Effector memory CD4-positive, alpha-beta T cell (primary cell): ENCODE results near the gene RFTN1.
A peak's percentile ranks its signal among the peaks of the same experiment; 100 is the strongest.

ENCODE experiments used
- DNase-seq, 3 donors: peaks; one replicate each; pipeline ENCODE4 v3.0.0-alpha.2; 2020
- H3K27ac ChIP-seq: 2 replicates; pipeline ENCODE4 v1.7.0; 2013; ENCODE audit warnings: mild to moderate bottlenecking, low read length, moderate library complexity; ENCODE audit not compliant: insufficient read depth, poor library complexity, severe bottlenecking
- H3K27me3 ChIP-seq: replicated peaks from 2 replicates; pipeline ENCODE4 v1.7.0; 2013; ENCODE audit warnings: mild to moderate bottlenecking, low read length; ENCODE audit not compliant: insufficient read depth, control insufficient read depth, poor library complexity, severe bottlenecking
- H3K36me3 ChIP-seq: 2 replicates; pipeline ENCODE4 v1.7.0; 2013; ENCODE audit warnings: mild to moderate bottlenecking, low read length, moderate library complexity; ENCODE audit not compliant: control insufficient read depth, insufficient read depth
- H3K4me1 ChIP-seq: 2 replicates; pipeline ENCODE4 v1.7.0; 2013; ENCODE audit warnings: low read length, mild to moderate bottlenecking; ENCODE audit not compliant: control insufficient read depth, insufficient read depth, poor library complexity, severe bottlenecking
- H3K4me3 ChIP-seq: 2 replicates; pipeline ENCODE4 v1.7.0; 2013; ENCODE audit warnings: low read length, low read depth, mild to moderate bottlenecking; ENCODE audit not compliant: insufficient read depth, poor library complexity, severe bottlenecking
- H3K9me3 ChIP-seq: 2 replicates; pipeline ENCODE4 v1.7.0; 2013; ENCODE audit warnings: mild to moderate bottlenecking, low read length, moderate library complexity; ENCODE audit not compliant: control insufficient read depth

The RFTN1 gene

GRCh38 chr3:16507578-16508242, 5.8 kb downstream of the RFTN1 start:
- no peaks in the 10 kb centered on the region for H3K36me3 ChIP-seq
- no peak overlapping the region for H3K4me3 ChIP-seq
- peak overlapping the region; percentile 2 for H3K27ac ChIP-seq
- no peaks in the 10 kb centered on the region for H3K9me3 ChIP-seq
- H3K4me1 ChIP-seq: peaks cover 38% of the 10 kb centered on the region
- DNase-seq: no peak
- no peaks in the 10 kb centered on the region for H3K27me3 ChIP-seq

DNA sequence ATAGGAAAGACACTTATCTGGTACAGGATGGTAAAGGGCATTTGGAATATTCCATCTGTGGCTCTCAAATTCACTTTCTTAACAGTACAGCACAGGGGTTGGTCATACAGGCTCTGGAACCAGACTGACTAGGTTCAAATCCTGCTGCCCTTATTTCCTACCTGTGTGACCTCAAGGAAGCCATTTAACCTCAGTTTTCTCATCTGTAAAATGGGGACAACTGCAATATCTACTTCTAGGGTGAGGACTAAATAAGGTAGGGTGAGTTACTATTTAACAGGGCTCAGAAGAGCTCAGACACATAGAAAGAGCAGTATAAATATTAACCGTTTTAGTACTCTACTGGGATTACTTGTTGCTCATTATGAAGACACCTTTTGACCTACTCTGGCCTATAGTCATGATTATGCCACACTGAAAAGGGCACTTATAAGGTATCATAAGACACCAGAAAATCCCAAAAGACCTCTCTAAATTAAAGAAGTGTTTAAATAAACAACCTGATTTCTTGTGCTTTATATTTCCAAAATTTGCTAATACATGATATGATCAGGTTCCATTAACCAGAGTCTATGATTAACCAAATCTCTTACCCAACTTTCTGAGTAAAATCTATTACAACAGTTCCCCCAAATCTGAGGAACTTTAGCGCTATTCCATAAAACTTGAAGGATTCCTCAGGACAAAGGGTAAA, 6.5 kb downstream of the RFTN1 start:
- Histone ChIP-seq H3K27ac (no peak overlapping the region), H3K4me1 (peaks cover 33% of the 10 kb centered on the region), H3K27me3 (no peaks in the 10 kb centered on the region), H3K4me3 (no peak overlapping the region), H3K9me3 (no peaks in the 10 kb centered on the region), H3K36me3 (no peaks in the 10 kb centered on the region)
- DNase-seq: no peak

DNA sequence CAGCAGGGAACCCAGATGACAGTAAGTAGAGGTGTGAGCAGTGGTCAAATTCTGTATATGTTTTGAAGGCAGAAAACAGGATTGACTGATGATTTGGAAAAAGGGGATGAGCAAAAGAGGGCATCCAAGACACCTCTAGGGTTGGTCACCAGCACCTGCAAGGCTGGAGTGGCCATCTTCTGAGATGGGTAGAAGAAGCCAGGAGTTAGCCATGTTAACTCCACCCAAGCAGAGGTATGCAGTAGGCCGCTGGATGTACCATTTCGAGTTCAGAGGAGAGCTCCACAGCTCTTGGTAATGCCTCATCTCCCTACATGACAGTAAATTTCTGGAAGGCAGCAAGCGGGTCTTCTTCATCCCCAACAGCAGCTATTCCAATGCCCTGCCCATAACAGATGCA, 7.0 kb downstream of the RFTN1 start:
- no peaks in the 10 kb centered on the region for H3K9me3 ChIP-seq
- H3K36me3 ChIP-seq: no peaks in the 10 kb centered on the region
- H3K27me3 ChIP-seq: no peaks in the 10 kb centered on the region
- DNase-seq: no peak
- H3K27ac ChIP-seq: no peak overlapping the region
- no peak overlapping the region for H3K4me3 ChIP-seq
- peaks cover 27% of the 10 kb centered on the region for H3K4me1 ChIP-seq

DNA sequence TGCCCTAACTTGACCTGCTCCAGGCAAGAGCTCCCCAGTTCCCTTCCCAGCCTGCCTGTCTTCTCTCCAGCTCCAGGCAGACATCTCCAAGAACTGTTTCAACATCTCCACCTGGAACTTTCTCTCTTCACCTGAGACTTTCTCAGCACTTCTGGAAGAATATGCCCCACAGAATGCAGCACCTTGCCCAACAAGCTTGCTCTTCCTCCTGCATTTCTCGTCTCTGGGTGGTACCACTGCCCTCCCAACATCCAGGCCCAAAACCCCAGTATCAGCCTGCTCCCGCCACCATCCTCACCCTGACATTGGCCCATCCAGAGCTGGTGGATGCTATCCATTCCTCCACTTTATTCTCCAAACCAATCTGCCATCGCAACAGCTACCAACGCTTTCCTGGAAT, 8.8 kb downstream of the RFTN1 start:
- H3K4me3 ChIP-seq: no peak overlapping the region
- no peaks in the 10 kb centered on the region for H3K9me3 ChIP-seq
- no peak for DNase-seq
- H3K27me3 ChIP-seq: no peaks in the 10 kb centered on the region
- H3K27ac ChIP-seq: no peak overlapping the region
- peaks cover 11% of the 10 kb centered on the region for H3K4me1 ChIP-seq
- H3K36me3 ChIP-seq: peaks cover 3% of the 10 kb centered on the region

- Histone ChIP-seq H3K4me1 (peaks cover 10% of the 10 kb centered on the region), H3K27ac (no peak overlapping the region), H3K27me3 (no peaks in the 10 kb centered on the region), H3K36me3 (peaks cover 3% of the 10 kb centered on the region), H3K4me3 (no peak overlapping the region), H3K9me3 (no peaks in the 10 kb centered on the region)
- DNase-seq: no peak
Measured at GRCh38 chr3:16504242-16504641, 9.3 kb downstream of the RFTN1 start.

- Histone ChIP-seq H3K9me3 (no peaks in the 10 kb centered on the region), H3K4me1 (peaks cover 9% of the 10 kb centered on the region), H3K27ac (no peak overlapping the region), H3K36me3 (peaks cover 3% of the 10 kb centered on the region), H3K4me3 (no peak overlapping the region), H3K27me3 (no peaks in the 10 kb centered on the region)
- DNase-seq: no peak
Measured at GRCh38 chr3:16503191-16503776, 10.2 kb downstream of the RFTN1 start.

- Histone ChIP-seq H3K27ac (no peak overlapping the region), H3K36me3 (peaks cover 3% of the 10 kb centered on the region), H3K4me1 (peaks cover 4% of the 10 kb centered on the region), H3K27me3 (no peaks in the 10 kb centered on the region), H3K9me3 (no peaks in the 10 kb centered on the region), H3K4me3 (no peak overlapping the region)
- DNase-seq: no peak
Measured at GRCh38 chr3:16502347-16502908, 11.1 kb downstream of the RFTN1 start.

GRCh38 chr3:16501376-16501775, 12.1 kb downstream of the RFTN1 start:
- Histone ChIP-seq H3K27ac (no peak overlapping the region), H3K4me1 (peaks cover 6% of the 10 kb centered on the region), H3K27me3 (no peaks in the 10 kb centered on the region), H3K36me3 (peaks cover 3% of the 10 kb centered on the region), H3K9me3 (no peaks in the 10 kb centered on the region), H3K4me3 (no peak overlapping the region)
- DNase-seq: no peak

DNA sequence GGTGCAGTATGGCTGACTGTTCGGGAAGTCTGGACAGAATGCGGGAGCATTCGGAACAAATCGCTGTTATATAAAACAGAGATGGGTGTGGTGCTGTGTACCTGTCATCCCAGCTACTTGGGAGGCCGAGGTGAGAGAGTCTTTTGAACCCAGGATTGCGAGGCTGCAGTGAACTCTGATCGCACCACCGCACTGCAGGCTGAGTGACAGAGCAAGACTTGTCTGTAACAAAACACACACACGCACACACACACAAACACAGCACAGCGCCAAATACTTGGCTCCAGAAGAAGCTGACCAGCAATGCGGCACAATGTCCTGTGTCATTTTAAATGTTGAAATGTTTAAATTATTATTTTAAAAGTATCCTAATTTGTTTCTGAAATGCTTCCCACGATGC, 12.6 kb downstream of the RFTN1 start:
- Histone ChIP-seq H3K27me3 (no peaks in the 10 kb centered on the region), H3K36me3 (peaks cover 3% of the 10 kb centered on the region), H3K4me1 (peaks cover 9% of the 10 kb centered on the region), H3K27ac (no peak overlapping the region), H3K9me3 (no peaks in the 10 kb centered on the region), H3K4me3 (no peak overlapping the region)
- DNase-seq: no peak

DNA sequence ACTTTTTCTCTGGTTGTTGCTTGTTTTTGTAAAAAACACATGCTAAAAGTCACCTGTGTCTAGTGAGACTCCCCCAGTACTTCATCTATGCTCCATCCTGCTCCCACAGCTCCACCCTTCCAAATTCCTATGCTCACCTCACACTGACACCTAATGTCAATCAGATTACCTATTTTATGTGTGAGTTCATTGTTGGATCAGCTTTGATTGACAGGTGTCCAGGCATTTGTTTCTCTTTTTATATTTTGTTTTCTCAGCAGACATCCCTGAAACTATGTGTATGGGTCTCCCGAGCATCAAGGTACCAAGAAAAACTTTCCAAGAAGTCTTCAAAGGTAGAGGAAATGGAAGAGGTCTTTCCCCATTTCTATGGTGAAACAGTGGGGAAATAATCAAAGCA, 13.4 kb downstream of the RFTN1 start:
- Histone ChIP-seq H3K4me3 (no peak overlapping the region), H3K4me1 (peaks cover 9% of the 10 kb centered on the region), H3K27ac (no peak overlapping the region), H3K36me3 (peaks cover 3% of the 10 kb centered on the region), H3K27me3 (no peaks in the 10 kb centered on the region), H3K9me3 (no peaks in the 10 kb centered on the region)
- DNase-seq: no peak
